MCF 10A (cell line): Measurements from ENCODE around the gene GALNT12. TPM values are rescaled to one million over a fixed set of nuclear protein-coding genes. Genes with fewer than 3 reads are reported as not detected.

Source experiments
- BruUV-seq: library from RNA; stranded (reverse); fragments of 400-500 nt; replicated peaks from 2 replicates; lab custom pipeline; 2021; lab: Mats Ljungman, UMichigan
- CTCF ChIA-PET: fragments of 300-600 bp; sonication (Branson Sonifier 250); formaldehyde crosslinking; extraction: SDS; loops from one replicate; lab custom pipeline; 2021; ENCODE audit warnings: antibody characterized with exemption, inconsistent platforms; lab: Yijun Ruan, JAX
- POLR2A ChIA-PET: fragments of 300-600, 350-650 bp; sonication (Branson Sonifier 250); formaldehyde crosslinking; extraction: SDS; loops from one replicate; lab custom pipeline; 2020; ENCODE audit warnings: antibody characterized with exemption, inconsistent platforms; lab: Yijun Ruan, JAX
- DNase-seq: peaks from one replicate; pipeline ENCODE4 v3.0.0-alpha.2; 2018; ENCODE audit not compliant: unreplicated experiment
- H3K27ac Mint-ChIP-seq: one replicate; pipeline ENCODE4 v1.8.0; 2022; ENCODE audit warnings: mild to moderate bottlenecking, low read depth, mixed read lengths; ENCODE audit not compliant: unreplicated experiment
- H3K27me3 Mint-ChIP-seq: one replicate; pipeline ENCODE4 v1.8.0; 2022; ENCODE audit warnings: mixed read lengths; ENCODE audit not compliant: insufficient read depth, unreplicated experiment
- H3K36me3 Mint-ChIP-seq: one replicate; pipeline ENCODE4 v1.8.0; 2022; ENCODE audit warnings: mild to moderate bottlenecking, moderate library complexity, mixed read lengths; ENCODE audit not compliant: insufficient read depth, unreplicated experiment
- H3K4me1 Mint-ChIP-seq: one replicate; pipeline ENCODE4 v1.8.0; 2022; ENCODE audit warnings: mixed read lengths; ENCODE audit not compliant: insufficient read depth, unreplicated experiment
- H3K4me3 Mint-ChIP-seq: one replicate; pipeline ENCODE4 v1.8.0; 2022; ENCODE audit warnings: mild to moderate bottlenecking, moderate library complexity, mixed read lengths; ENCODE audit not compliant: unreplicated experiment
- H3K9me3 Mint-ChIP-seq: one replicate; pipeline ENCODE4 v1.8.0; 2022; ENCODE audit warnings: mixed read lengths; ENCODE audit not compliant: unreplicated experiment
- CTCF ChIP-seq: fragments of 200-600 bp; IDR thresholded peaks from one replicate; pipeline ENCODE4 v1.8.0; 2022; ENCODE audit warnings: antibody characterized with exemption, mild to moderate bottlenecking; ENCODE audit not compliant: unreplicated experiment
- intact Hi-C: fragments of 100-400 bp; cut with micrococcal nuclease; formaldehyde crosslinking; loops from 2 replicates; pipeline ENCODE4 v1.14.1; 2022
- total RNA-seq: library from RNA; stranded (reverse); gene quantifications from 2 replicates; pipeline ENCODE4 v1.2.3, GENCODE V29; 2022

GALNT12 gene
- total RNA-seq, 1 experiment from 2014 or later: not detected

GRCh38 chr9:98860871-98861293 is 53.4 kb downstream of the GALNT12 start:
- Mint-ChIP-seq H3K36me3 (peaks cover 5% of the 10 kb centered on the region), H3K27ac (no peak overlapping the region), H3K4me3 (no peak overlapping the region), H3K4me1 (peaks cover 7% of the 10 kb centered on the region), H3K27me3 (peaks cover 26% of the 10 kb centered on the region), H3K9me3 (no peaks in the 10 kb centered on the region)
- CTCF ChIA-PET: interaction anchor here (0.6 to 3.4 kb wide), 14 partner anchors 9 to 280 kb away, joined by 3 to 29 read pairs (median 5); no protein-coding TSS in a partner anchor
- no TSS peak for BruUV-seq
- intact Hi-C loops: loop anchor here (1.0 to 5.0 kb wide), 4 partner anchors 46 to 280 kb away; no protein-coding TSS in a partner anchor
- DNase-seq: peak; percentile 86
- peak; percentile 16 for TF ChIP-seq CTCF
- POLR2A ChIA-PET: interaction anchor here (0.5 kb wide), 1 partner anchor 271 kb away, joined by 5 read pairs; no protein-coding TSS in a partner anchor

- CTCF ChIA-PET: interaction anchor here (0.6 to 3.4 kb wide), 13 partner anchors 10 to 1473 kb away, joined by 3 to 29 read pairs (median 3); no protein-coding TSS in a partner anchor
- POLR2A ChIA-PET: no interaction called here
These were observed 54.5 kb downstream of the GALNT12 start for GRCh38 chr9:98861781-98862504.

GRCh38 chr9:98862936-98863335 is 55.5 kb downstream of the GALNT12 start:
- ChIA-PET POLR2A (no interaction called here), CTCF (interaction anchor here (0.7 to 3.4 kb wide), 3 partner anchors 14 to 498 kb away, joined by 3 to 29 read pairs (median 3); no protein-coding TSS in a partner anchor)
- intact Hi-C loops: loop anchor here (5.0 kb wide), 1 partner anchor 44 kb away; no protein-coding TSS in a partner anchor
- peaks cover 24% of the 10 kb centered on the region for H3K27me3 Mint-ChIP-seq
- no peak for TF ChIP-seq CTCF
- no peak overlapping the region for H3K4me3 Mint-ChIP-seq
- H3K36me3 Mint-ChIP-seq: peaks cover 5% of the 10 kb centered on the region
- peaks cover 25% of the 10 kb centered on the region for H3K4me1 Mint-ChIP-seq
- no TSS peak for BruUV-seq
- no peak for DNase-seq
- H3K9me3 Mint-ChIP-seq: no peaks in the 10 kb centered on the region
- no peak overlapping the region for H3K27ac Mint-ChIP-seq

More at GRCh38 chr9:98861781-98862504, 54.5 kb downstream of the GALNT12 start:
- Mint-ChIP-seq H3K4me3 (no peak overlapping the region), H3K27ac (no peak overlapping the region), H3K27me3 (peaks cover 25% of the 10 kb centered on the region), H3K36me3 (peaks cover 5% of the 10 kb centered on the region), H3K4me1 (peaks cover 15% of the 10 kb centered on the region), H3K9me3 (no peaks in the 10 kb centered on the region)
- DNase-seq: peak; percentile 90
- TF ChIP-seq CTCF: no peak
- intact Hi-C loops: loop anchor here (1.0 to 5.0 kb wide), 4 partner anchors 45 to 279 kb away; no protein-coding TSS in a partner anchor
- no TSS peak for BruUV-seq
